Mononuclear cell (primary cell): ENCODE data around the gene PEMT. TPM values are rescaled to one million over a fixed set of nuclear protein-coding genes. Genes with fewer than 3 reads are reported as not detected.

Experiments
- H3K27me3 ChIP-seq: 2 replicates; pipeline ENCODE4 v1.6.0; 2011; ENCODE audit warnings: low read length, control low read depth; ENCODE audit not compliant: insufficient read depth
- H3K4me1 ChIP-seq: 2 replicates; pipeline ENCODE4 v1.5.1; 2011; ENCODE audit warnings: mild to moderate bottlenecking, low read length, control low read depth; ENCODE audit not compliant: insufficient read depth
- H3K4me3 ChIP-seq: 2 replicates; pipeline ENCODE4 v1.5.1; 2011; ENCODE audit warnings: mild to moderate bottlenecking, low read length, moderate library complexity
- H3K9me3 ChIP-seq: 2 replicates; pipeline ENCODE4 v1.5.1; 2011; ENCODE audit warnings: low read depth, mild to moderate bottlenecking, control low read depth, low read length
- total RNA-seq: library from RNA; depleted of rRNA; stranded (reverse); fragments of >200 nt; gene quantifications from one replicate; pipeline ENCODE4 v1.2.3, GENCODE V29; 2012

PEMT gene
- total RNA-seq, 1 donor: 13.9 TPM

GRCh38 chr17:17541640-17542001, 49.9 kb downstream of the PEMT start:
- H3K4me1 ChIP-seq: no peaks in the 10 kb centered on the region
- H3K4me3 ChIP-seq: no peak overlapping the region
- H3K9me3 ChIP-seq: no peaks in the 10 kb centered on the region
- H3K27me3 ChIP-seq: no peaks in the 10 kb centered on the region

- Histone ChIP-seq H3K4me3 (no peak overlapping the region), H3K27me3 (no peaks in the 10 kb centered on the region), H3K9me3 (no peaks in the 10 kb centered on the region), H3K4me1 (no peaks in the 10 kb centered on the region)
Observed at GRCh38 chr17:17540935-17541639, 50.4 kb downstream of the PEMT start.

- Histone ChIP-seq H3K4me3 (no peak overlapping the region), H3K27me3 (no peaks in the 10 kb centered on the region), H3K4me1 (no peaks in the 10 kb centered on the region), H3K9me3 (no peaks in the 10 kb centered on the region)
Observed at GRCh38 chr17:17540278-17540906, 51.1 kb downstream of the PEMT start.

- Histone ChIP-seq H3K4me1 (no peaks in the 10 kb centered on the region), H3K4me3 (no peak overlapping the region), H3K27me3 (no peaks in the 10 kb centered on the region), H3K9me3 (no peaks in the 10 kb centered on the region)
Observed at GRCh38 chr17:17539591-17539990, 51.9 kb downstream of the PEMT start.

GRCh38 chr17:17538417-17539391, 52.8 kb downstream of the PEMT start:
- no peaks in the 10 kb centered on the region for H3K27me3 ChIP-seq

GRCh38 chr17:17537311-17538099, 54.0 kb downstream of the PEMT start:
- Histone ChIP-seq H3K4me3 (no peak overlapping the region), H3K27me3 (no peaks in the 10 kb centered on the region), H3K9me3 (no peaks in the 10 kb centered on the region), H3K4me1 (no peaks in the 10 kb centered on the region)

More at GRCh38 chr17:17538417-17539391, 52.8 kb downstream of the PEMT start:
- Histone ChIP-seq H3K4me3 (no peak overlapping the region), H3K9me3 (no peaks in the 10 kb centered on the region), H3K4me1 (no peaks in the 10 kb centered on the region)

- Histone ChIP-seq H3K4me1 (no peaks in the 10 kb centered on the region), H3K9me3 (no peaks in the 10 kb centered on the region), H3K27me3 (no peaks in the 10 kb centered on the region), H3K4me3 (no peak overlapping the region)
Observed at GRCh38 chr17:17536702-17537101, 54.8 kb downstream of the PEMT start.

- Histone ChIP-seq H3K27me3 (no peaks in the 10 kb centered on the region), H3K4me1 (no peaks in the 10 kb centered on the region)
Observed at GRCh38 chr17:17535957-17536356, 55.6 kb downstream of the PEMT start.

GRCh38 chr17:17533901-17534441, 57.5 kb downstream of the PEMT start:
- Histone ChIP-seq H3K4me3 (no peak overlapping the region), H3K9me3 (no peaks in the 10 kb centered on the region), H3K4me1 (no peaks in the 10 kb centered on the region), H3K27me3 (no peaks in the 10 kb centered on the region)

More at GRCh38 chr17:17535957-17536356, 55.6 kb downstream of the PEMT start:
- no peak overlapping the region for H3K4me3 ChIP-seq
- H3K9me3 ChIP-seq: no peaks in the 10 kb centered on the region

- no peak overlapping the region for H3K4me3 ChIP-seq
Observed at GRCh38 chr17:17532991-17533390, 58.5 kb downstream of the PEMT start.

GRCh38 chr17:17531156-17531555, 60.4 kb downstream of the PEMT start:
- Histone ChIP-seq H3K9me3 (no peaks in the 10 kb centered on the region), H3K27me3 (no peaks in the 10 kb centered on the region), H3K4me1 (no peaks in the 10 kb centered on the region), H3K4me3 (no peak overlapping the region)

More at GRCh38 chr17:17532991-17533390, 58.5 kb downstream of the PEMT start:
- Histone ChIP-seq H3K27me3 (no peaks in the 10 kb centered on the region), H3K4me1 (no peaks in the 10 kb centered on the region), H3K9me3 (no peaks in the 10 kb centered on the region)

GRCh38 chr17:17528696-17529652, 62.5 kb downstream of the PEMT start:
- Histone ChIP-seq H3K4me1 (no peaks in the 10 kb centered on the region), H3K9me3 (no peaks in the 10 kb centered on the region), H3K4me3 (no peak overlapping the region), H3K27me3 (no peaks in the 10 kb centered on the region)

- Histone ChIP-seq H3K9me3 (no peaks in the 10 kb centered on the region), H3K4me3 (no peak overlapping the region), H3K4me1 (no peaks in the 10 kb centered on the region), H3K27me3 (no peaks in the 10 kb centered on the region)
Observed at GRCh38 chr17:17527956-17528500, 63.5 kb downstream of the PEMT start.
